H1 (cell line): ENCODE data around the gene ENO4. TPM values are rescaled to one million over a fixed set of nuclear protein-coding genes. Genes with fewer than 3 reads are reported as not detected.

Experiments
- CTCF ChIA-PET: fragments of 300-600 bp; sonication (Branson Sonifier 250); formaldehyde crosslinking; loops from one replicate; lab custom pipeline; 2021; ENCODE audit not compliant: partially characterized antibody; lab: Charles Lee
- POLR2A ChIA-PET: fragments of 300-600 bp; sonication (Branson Sonifier 250); formaldehyde crosslinking; loops from one replicate; lab custom pipeline; 2021; ENCODE audit warnings: inconsistent platforms; ENCODE audit not compliant: partially characterized antibody; lab: Charles Lee
- DNase-seq, 2 experiments: peaks; one replicate each; pipeline versions ENCODE4 v3.0.0 to v3.0.0-alpha.2; 2010 to 2022; ENCODE audit warnings: low spot score in 2 of 2, low read depth in 1 of 2, mixed read lengths in 1 of 2
- FAIRE-seq: peaks from 2 replicates; lab custom pipeline; 2011; peaks lifted over from hg19 to GRCh38; lab: Jason Lieb, UNC
- H2AFZ ChIP-seq: 2 replicates; pipeline ENCODE4 v1.8.1; 2012; ENCODE audit warnings: low read length, inconsistent platforms
- H2AK5ac ChIP-seq: 2 replicates; pipeline ENCODE4 v1.6.1; 2013; ENCODE audit warnings: low read depth, low read length
- H2BK120ac ChIP-seq: replicated peaks from 2 replicates; pipeline ENCODE3; 2013; ENCODE audit warnings: low read depth, low read length, inconsistent platforms
- H2BK12ac ChIP-seq: 2 replicates; pipeline ENCODE4 v1.6.1; 2013; ENCODE audit warnings: low read depth, low read length
- H2BK15ac ChIP-seq: 2 replicates; pipeline ENCODE4 v1.6.1; 2013; ENCODE audit warnings: low read length
- H2BK20ac ChIP-seq: 2 replicates; pipeline ENCODE4 v1.6.1; 2013; ENCODE audit warnings: low read length
- H2BK5ac ChIP-seq: 2 replicates; pipeline ENCODE4 v1.6.1; 2013; ENCODE audit warnings: low read depth, low read length
- H3K14ac ChIP-seq: 2 replicates; pipeline ENCODE4 v1.6.1; 2013; ENCODE audit warnings: inconsistent platforms; ENCODE audit not compliant: insufficient read length
- H3K18ac ChIP-seq: 2 replicates; pipeline ENCODE4 v1.6.1; 2013; ENCODE audit warnings: low read length; ENCODE audit errors: extremely low read depth
- H3K23ac ChIP-seq: 2 replicates; pipeline ENCODE4 v1.6.1; 2013; ENCODE audit warnings: inconsistent platforms; ENCODE audit not compliant: insufficient read length
- H3K23me2 ChIP-seq: 2 replicates; pipeline ENCODE4 v1.6.1; 2013; ENCODE audit warnings: low read depth, low read length
- H3K27ac ChIP-seq: 2 replicates; pipeline ENCODE4 v1.6.1; 2011; ENCODE audit warnings: low read depth, low read length, inconsistent platforms
- H3K27me3 ChIP-seq, 4 experiments: replicated peaks in 1 of 4; 1 replicate in 1 of 4; 2 replicates in 3 of 4; pipeline versions ENCODE4 v1.6.1 to v1.8.1; 2011 to 2013; ENCODE audit warnings: low read length in 3 of 4, mild to moderate bottlenecking in 3 of 4, inconsistent platforms in 2 of 4, mixed read lengths in 2 of 4, moderate library complexity in 1 of 4; ENCODE audit not compliant: control insufficient read depth in 3 of 4, insufficient read depth in 3 of 4; ENCODE audit errors: extremely low read depth in 1 of 4
- H3K36me3 ChIP-seq, 4 experiments: 2 replicates each; pipeline versions ENCODE4 v1.6.1 to v1.8.1; 2011 to 2013; ENCODE audit warnings: mild to moderate bottlenecking in 4 of 4, low read length in 3 of 4, moderate library complexity in 2 of 4, control low read depth in 1 of 4, inconsistent platforms in 1 of 4; ENCODE audit not compliant: insufficient read depth in 4 of 4, control insufficient read depth in 2 of 4
- H3K4ac ChIP-seq: replicated peaks from 2 replicates; pipeline ENCODE3; 2013; ENCODE audit warnings: low read length, low read depth, mixed read lengths, inconsistent platforms; ENCODE audit not compliant: insufficient read length
- H3K4me1 ChIP-seq, 4 experiments: replicated peaks in 1 of 4; 1 replicate in 1 of 4; 2 replicates in 3 of 4; pipeline versions ENCODE4 v1.6.1 to v1.8.1; 2011 to 2013; ENCODE audit warnings: low read length in 3 of 4, inconsistent platforms in 2 of 4, mixed read lengths in 1 of 4; ENCODE audit not compliant: insufficient read depth in 4 of 4, control insufficient read depth in 3 of 4
- H3K4me2 ChIP-seq, 2 experiments: 2 replicates each; pipeline versions ENCODE4 v1.6.1 to v1.8.1; 2011 to 2013; ENCODE audit warnings: low read depth in 2 of 2, low read length in 2 of 2, control low read depth in 1 of 2, inconsistent platforms in 1 of 2, mild to moderate bottlenecking in 1 of 2; ENCODE audit not compliant: insufficient read depth in 1 of 2
- H3K4me3 ChIP-seq, 4 experiments: fragments of 200-600, 300-600 bp in 1 of 4; sonication (generic), shearing (Covaris generic), sonication (Bioruptor Twin) in 1 of 4; 2 replicates each; pipeline versions ENCODE4 v1.5.1 to v1.8.1; 2011 to 2016; ENCODE audit warnings: low read length in 4 of 4, low read depth in 3 of 4, control low read depth in 2 of 4, inconsistent platforms in 2 of 4, mild to moderate bottlenecking in 2 of 4, mixed read lengths in 1 of 4, moderate library complexity in 1 of 4; ENCODE audit not compliant: insufficient read depth in 2 of 4; ENCODE audit errors: extremely low read depth in 1 of 4
- H3K56ac ChIP-seq: replicated peaks from 2 replicates; pipeline ENCODE3; 2013; ENCODE audit warnings: low read depth, mild to moderate bottlenecking, mixed read lengths, low read length, inconsistent platforms; ENCODE audit not compliant: insufficient read length
- H3K79me1 ChIP-seq: 2 replicates; pipeline ENCODE4 v1.6.1; 2013; ENCODE audit warnings: low read depth, low read length, control low read depth
- H3K79me2 ChIP-seq, 2 experiments: 2 replicates each; pipeline versions ENCODE4 v1.6.1 to v1.8.1; 2012 to 2013; ENCODE audit warnings: low read length in 2 of 2, mild to moderate bottlenecking in 2 of 2, inconsistent platforms in 1 of 2; ENCODE audit not compliant: insufficient read depth in 2 of 2, control insufficient read depth in 1 of 2
- H3K9ac ChIP-seq, 4 experiments: replicated peaks in 1 of 4; 1 replicate in 1 of 4; 2 replicates in 3 of 4; pipeline versions ENCODE4 v1.6.1 to v1.8.1; 2011 to 2013; ENCODE audit warnings: low read depth in 3 of 4, low read length in 3 of 4, control low read depth in 2 of 4, mild to moderate bottlenecking in 2 of 4, moderate library complexity in 2 of 4, inconsistent platforms in 1 of 4; ENCODE audit errors: extremely low read depth in 1 of 4
- H3K9me3 ChIP-seq, 2 experiments: 2 replicates each; pipeline versions ENCODE4 v1.6.1 to v1.8.1; 2012 to 2013; ENCODE audit warnings: mild to moderate bottlenecking in 2 of 2, moderate library complexity in 2 of 2, control low read depth in 1 of 2, inconsistent platforms in 1 of 2, low read depth in 1 of 2, low read length in 1 of 2, mixed read lengths in 1 of 2; ENCODE audit not compliant: insufficient read depth in 2 of 2
- H4K20me1 ChIP-seq, 2 experiments: replicated peaks in 1 of 2; 2 replicates each; pipeline versions ENCODE3 to v1.8.1; 2011 to 2013; ENCODE audit warnings: inconsistent platforms in 2 of 2, low read length in 2 of 2, mild to moderate bottlenecking in 1 of 2; ENCODE audit not compliant: insufficient read depth in 2 of 2, control insufficient read depth in 1 of 2
- H4K5ac ChIP-seq: 2 replicates; pipeline ENCODE4 v1.6.1; 2013; ENCODE audit warnings: low read length, low read depth, mixed read lengths, inconsistent platforms; ENCODE audit not compliant: insufficient read length
- H4K8ac ChIP-seq: 2 replicates; pipeline ENCODE4 v1.8.0; 2013; ENCODE audit warnings: mild to moderate bottlenecking, moderate library complexity, low read length, inconsistent platforms; ENCODE audit not compliant: insufficient read depth; ENCODE audit errors: extremely low read depth
- H4K91ac ChIP-seq: replicated peaks from 2 replicates; pipeline ENCODE3; 2013; ENCODE audit warnings: low read length, mixed read lengths, inconsistent platforms; ENCODE audit not compliant: insufficient read length
- BCL11A ChIP-seq, 2 experiments: IDR thresholded peaks; one replicate each; pipeline ENCODE4 v1.6.1; 2011; ENCODE audit warnings: low read depth in 2 of 2, low read length in 2 of 2, mild to moderate bottlenecking in 2 of 2
- CHD2 ChIP-seq: IDR thresholded peaks from 2 replicates; pipeline ENCODE4 v1.6.1; 2012; ENCODE audit warnings: low read length, improper control_type of control experiment
- EP300 ChIP-seq, 2 experiments: IDR thresholded peaks; 1 replicate in 1 of 2; 2 replicates in 1 of 2; pipeline ENCODE4 v1.6.1; 2011 to 2012; ENCODE audit warnings: low read depth in 2 of 2, low read length in 2 of 2, mild to moderate bottlenecking in 2 of 2, borderline replicate concordance in 1 of 2, inconsistent platforms in 1 of 2, moderate library complexity in 1 of 2
- JUN ChIP-seq: IDR thresholded peaks from 2 replicates; pipeline ENCODE4 v1.6.1; 2011; ENCODE audit warnings: low read depth, mild to moderate bottlenecking, improper control_type of control experiment, low read length
- SUZ12 ChIP-seq: fragments of 200-600 bp; sonication (generic); IDR thresholded peaks from 2 replicates; pipeline ENCODE4 v1.6.1; 2012; ENCODE audit warnings: mild to moderate bottlenecking, inconsistent platforms, low read length, moderate library complexity, mixed read lengths
- TCF12 ChIP-seq: IDR thresholded peaks from 2 replicates; pipeline ENCODE4 v1.6.1; 2011; ENCODE audit warnings: low read depth, mild to moderate bottlenecking, low read length
- ZNF274 ChIP-seq: IDR thresholded peaks from 2 replicates; pipeline ENCODE4 v1.7.0; 2012; ENCODE audit warnings: low read length, borderline replicate concordance; ENCODE audit errors: extremely low read depth
- WGBS, 2 experiments: shearing (Covaris generic) in 1 of 2; methylation state at CpG; one replicate each; pipeline versions ENCODE4 v1.1.6 to v1.1.7; 2013 to 2015; ENCODE audit warnings: low lambda C conversion rate in 2 of 2, mixed read lengths in 2 of 2, inconsistent platforms in 1 of 2, low coverage in 1 of 2, missing lambda C conversion rate in 1 of 2; ENCODE audit not compliant: insufficient replicate concordance in 2 of 2, insufficient coverage in 1 of 2, insufficient read length in 1 of 2; ENCODE audit errors: extremely low coverage in 1 of 2, missing lambda C conversion rate in 1 of 2; 5-methylcytosine and 5-hydroxymethylcytosine counted together
- polyA plus RNA-seq, 7 experiments: library from polyadenylated mRNA; depleted of rRNA in 3 of 7; stranded (reverse) in 5 of 7; unstranded in 2 of 7; fragments of >200 nt in 5 of 7; fragments of 200-250 nt in 2 of 7; gene quantifications; 1 replicate in 5 of 7; 2 replicates in 1 of 7; 4 replicates in 1 of 7; pipeline versions ENCODE4 v1.2.1 to v1.2.3, GENCODE V29; 2011 to 2013; ENCODE audit warnings: missing spikeins in 2 of 7, mixed read lengths in 2 of 7
- total RNA-seq: library from RNA; stranded (reverse); fragmentation: NEBNext Ultra II Directional; extraction: Animal tissue kit (Norgen Biotek cat#: 25700); gene quantifications from 2 replicates; pipeline ENCODE4 v1.2.1, GENCODE V29; 2021

Gene ENO4
- total and polyA plus RNA-seq, 2 of the 8 experiments (the other 6 are each of a cell fraction or from before 2014, with no cell fraction given) = 0.77 TPM; not detected in 1

GRCh38 chr10:116892907-116893685 lies 43.8 kb downstream of the ENO4 start:
- no peak overlapping the region for H2AK5ac ChIP-seq
- H3K23me2 ChIP-seq = no peaks in the 10 kb centered on the region; the same call in 1 of the 2 replicates
- H3K23ac ChIP-seq = no peak overlapping the region
- H3K79me1 ChIP-seq = no peaks in the 10 kb centered on the region
- H3K4me3 ChIP-seq = no peak overlapping the region
- H3K9me3 ChIP-seq = no peaks in the 10 kb centered on the region
- no peak overlapping the region for H3K14ac ChIP-seq
- H4K8ac ChIP-seq = no peak overlapping the region
- no peaks in the 10 kb centered on the region for H3K79me2 ChIP-seq
- no peak for DNase-seq
- CTCF ChIA-PET = interaction anchor here (0.7 to 1.4 kb wide), 5 partner anchors 10 to 283 kb away, joined by 3 to 4 read pairs (median 3); no protein-coding TSS in a partner anchor
- no peak for TF ChIP-seq SUZ12
- TF ChIP-seq CHD2 = no peak
- TF ChIP-seq BCL11A (IDR thresholded peaks at IDR 0.05; ENCODE audit: low read depth in 2 of 2, low read length in 2 of 2) = no peak
- no peak for TF ChIP-seq JUN
- TF ChIP-seq EP300 (IDR thresholded peaks at IDR 0.05; ENCODE audit: borderline replicate concordance in 1 of 2, low read depth in 2 of 2, low read length in 2 of 2) = no peak
- TF ChIP-seq TCF12 = no peak
- no peak for TF ChIP-seq ZNF274
- TF ChIP-seq, all 59 proteins: peak for 0
- POLR2A ChIA-PET = no interaction called here
- H3K4ac ChIP-seq = no peak overlapping the region
- WGBS, 2 experiments = 92% methylated on average over 9 of the region's 11 CpGs; no CpG with 5 or more reads in 1 of the 2 experiments
- no peak for FAIRE-seq
- no peak overlapping the region for H3K56ac ChIP-seq
- no peak overlapping the region for H2BK15ac ChIP-seq
- H3K27me3 ChIP-seq = no peaks in the 10 kb centered on the region
- H3K18ac ChIP-seq = no peak overlapping the region
- no peak overlapping the region for H3K9ac ChIP-seq
- H2BK120ac ChIP-seq = no peak overlapping the region
- H4K20me1 ChIP-seq = no peaks in the 10 kb centered on the region
- no peak overlapping the region for H4K91ac ChIP-seq
- no peaks in the 10 kb centered on the region for H3K36me3 ChIP-seq
- no peak overlapping the region for H2BK20ac ChIP-seq
- H3K4me1 ChIP-seq = peaks cover 0 to 7% (median 3%) of the 10 kb centered on the region in 4 experiments; a peak in 3 of 7 replicates
- no peak overlapping the region for H2AFZ ChIP-seq
- H4K5ac ChIP-seq = no peak overlapping the region
- no peak overlapping the region for H3K4me2 ChIP-seq
- H2BK5ac ChIP-seq = no peak overlapping the region
- H3K27ac ChIP-seq = no peak overlapping the region
- H2BK12ac ChIP-seq = no peak overlapping the region
